ENCODE results near the gene ETS1.

ETS1 gene

DNA sequence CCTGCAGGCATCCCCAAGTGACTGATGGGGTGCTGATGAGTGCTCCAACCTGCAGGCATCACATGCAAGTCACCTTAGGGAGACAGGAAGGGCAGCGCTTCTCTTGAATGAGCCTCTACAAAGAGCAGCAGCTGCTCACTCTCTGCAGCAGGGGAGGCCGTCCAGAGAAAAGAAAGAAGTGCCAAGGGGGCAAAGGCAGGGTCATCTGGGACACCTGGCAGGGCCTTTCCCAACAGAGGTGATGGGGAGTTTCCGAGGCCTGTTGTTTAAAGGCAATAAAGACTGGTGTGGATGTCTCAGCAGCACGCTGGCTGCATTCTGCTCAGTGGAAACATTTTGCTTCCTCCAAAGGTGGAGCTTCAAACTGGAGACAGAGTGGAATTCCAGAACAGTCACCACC, 113.7 kb downstream of the ETS1 start:
- Histone ChIP-seq H3K27me3 (ENCODE audit: insufficient read depth, poor library complexity, severe bottlenecking) (peaks cover 3% of the 10 kb centered on the region), H3K27ac (replicated peaks) (no peak overlapping the region), H3K4me3 (replicated peaks; ENCODE audit: insufficient read depth, low read length) (no peak overlapping the region)
- DNase-seq (ENCODE audit: low read depth in 1 of 2, low spot score in 1 of 2), result no peak
- TF ChIP-seq, protein P1, sequence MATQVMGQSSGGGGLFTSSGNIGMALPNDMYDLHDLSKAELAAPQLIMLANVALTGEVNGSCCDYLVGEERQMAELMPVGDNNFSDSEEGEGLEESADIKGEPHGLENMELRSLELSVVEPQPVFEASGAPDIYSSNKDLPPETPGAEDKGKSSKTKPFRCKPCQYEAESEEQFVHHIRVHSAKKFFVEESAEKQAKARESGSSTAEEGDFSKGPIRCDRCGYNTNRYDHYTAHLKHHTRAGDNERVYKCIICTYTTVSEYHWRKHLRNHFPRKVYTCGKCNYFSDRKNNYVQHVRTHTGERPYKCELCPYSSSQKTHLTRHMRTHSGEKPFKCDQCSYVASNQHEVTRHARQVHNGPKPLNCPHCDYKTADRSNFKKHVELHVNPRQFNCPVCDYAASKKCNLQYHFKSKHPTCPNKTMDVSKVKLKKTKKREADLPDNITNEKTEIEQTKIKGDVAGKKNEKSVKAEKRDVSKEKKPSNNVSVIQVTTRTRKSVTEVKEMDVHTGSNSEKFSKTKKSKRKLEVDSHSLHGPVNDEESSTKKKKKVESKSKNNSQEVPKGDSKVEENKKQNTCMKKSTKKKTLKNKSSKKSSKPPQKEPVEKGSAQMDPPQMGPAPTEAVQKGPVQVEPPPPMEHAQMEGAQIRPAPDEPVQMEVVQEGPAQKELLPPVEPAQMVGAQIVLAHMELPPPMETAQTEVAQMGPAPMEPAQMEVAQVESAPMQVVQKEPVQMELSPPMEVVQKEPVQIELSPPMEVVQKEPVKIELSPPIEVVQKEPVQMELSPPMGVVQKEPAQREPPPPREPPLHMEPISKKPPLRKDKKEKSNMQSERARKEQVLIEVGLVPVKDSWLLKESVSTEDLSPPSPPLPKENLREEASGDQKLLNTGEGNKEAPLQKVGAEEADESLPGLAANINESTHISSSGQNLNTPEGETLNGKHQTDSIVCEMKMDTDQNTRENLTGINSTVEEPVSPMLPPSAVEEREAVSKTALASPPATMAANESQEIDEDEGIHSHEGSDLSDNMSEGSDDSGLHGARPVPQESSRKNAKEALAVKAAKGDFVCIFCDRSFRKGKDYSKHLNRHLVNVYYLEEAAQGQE (IDR thresholded peaks at IDR 0.05; ENCODE audit: insufficient replicate concordance, low read depth), result no peak
- TF ChIP-seq, protein P2, sequence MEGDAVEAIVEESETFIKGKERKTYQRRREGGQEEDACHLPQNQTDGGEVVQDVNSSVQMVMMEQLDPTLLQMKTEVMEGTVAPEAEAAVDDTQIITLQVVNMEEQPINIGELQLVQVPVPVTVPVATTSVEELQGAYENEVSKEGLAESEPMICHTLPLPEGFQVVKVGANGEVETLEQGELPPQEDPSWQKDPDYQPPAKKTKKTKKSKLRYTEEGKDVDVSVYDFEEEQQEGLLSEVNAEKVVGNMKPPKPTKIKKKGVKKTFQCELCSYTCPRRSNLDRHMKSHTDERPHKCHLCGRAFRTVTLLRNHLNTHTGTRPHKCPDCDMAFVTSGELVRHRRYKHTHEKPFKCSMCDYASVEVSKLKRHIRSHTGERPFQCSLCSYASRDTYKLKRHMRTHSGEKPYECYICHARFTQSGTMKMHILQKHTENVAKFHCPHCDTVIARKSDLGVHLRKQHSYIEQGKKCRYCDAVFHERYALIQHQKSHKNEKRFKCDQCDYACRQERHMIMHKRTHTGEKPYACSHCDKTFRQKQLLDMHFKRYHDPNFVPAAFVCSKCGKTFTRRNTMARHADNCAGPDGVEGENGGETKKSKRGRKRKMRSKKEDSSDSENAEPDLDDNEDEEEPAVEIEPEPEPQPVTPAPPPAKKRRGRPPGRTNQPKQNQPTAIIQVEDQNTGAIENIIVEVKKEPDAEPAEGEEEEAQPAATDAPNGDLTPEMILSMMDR (IDR thresholded peaks at IDR 0.05; ENCODE audit: insufficient read depth, low read length), result no peak
- TF ChIP-seq GABPA (IDR thresholded peaks at IDR 0.05; ENCODE audit: low read depth) (no peak), POLR2AphosphoS5 (IDR thresholded peaks at IDR 0.05; ENCODE audit: low read depth) (no peak), SPI1 (IDR thresholded peaks at IDR 0.05; ENCODE audit: borderline replicate concordance, low read depth) (no peak)

DNA sequence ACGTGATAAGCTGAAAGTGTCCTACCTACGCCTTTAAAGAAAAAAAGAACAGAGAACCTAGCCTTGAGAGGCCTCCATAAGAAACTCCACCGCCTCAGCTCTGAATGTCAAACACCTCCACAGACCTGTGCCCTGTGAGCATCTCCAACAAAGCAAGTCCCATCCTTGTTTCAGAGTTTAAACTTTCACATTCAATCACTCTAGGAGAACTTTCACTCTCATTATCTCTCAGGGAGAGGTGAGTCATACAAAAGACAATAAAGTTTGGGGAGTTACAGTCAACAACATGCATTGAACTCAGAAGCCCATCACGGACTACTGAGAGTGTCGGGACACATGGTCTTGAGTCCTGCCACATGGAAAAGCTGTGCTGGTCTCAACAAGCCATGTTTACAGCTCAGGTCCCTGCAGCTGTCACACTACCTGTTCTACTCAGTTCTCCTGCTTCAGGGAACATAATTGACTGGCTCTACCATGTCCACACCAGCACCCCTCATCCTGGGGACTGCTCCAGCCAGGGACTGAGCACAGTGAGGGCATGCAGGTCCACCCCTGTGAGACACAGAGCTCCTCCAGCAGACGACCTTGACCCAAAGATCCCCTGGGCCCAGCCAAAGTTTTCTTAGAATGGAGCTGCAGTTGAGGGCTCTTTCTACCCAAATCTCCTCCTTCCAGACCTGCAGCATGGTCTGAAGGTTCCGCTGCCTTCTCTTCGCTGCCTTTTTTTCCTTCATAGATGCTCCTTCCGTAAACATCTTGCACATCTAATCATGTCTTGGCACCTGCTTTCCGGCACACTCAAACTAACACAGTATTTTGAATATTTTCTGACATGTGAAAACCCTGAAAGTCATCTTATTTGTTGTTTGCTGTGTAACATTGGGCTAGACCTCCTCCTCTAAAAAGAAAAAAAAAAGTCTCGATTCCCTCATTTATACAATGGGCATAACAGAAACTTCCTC, 114.9 kb downstream of the ETS1 start:
- peaks cover 3% of the 10 kb centered on the region for H3K27me3 ChIP-seq (ENCODE audit: insufficient read depth, poor library complexity, severe bottlenecking)
- TF ChIP-seq, protein P1 (IDR thresholded peaks at IDR 0.05; ENCODE audit: insufficient replicate concordance, low read depth), result no peak
- no peak for TF ChIP-seq POLR2AphosphoS5 (IDR thresholded peaks at IDR 0.05; ENCODE audit: low read depth)
- no peak for TF ChIP-seq GABPA (IDR thresholded peaks at IDR 0.05; ENCODE audit: low read depth)
- TF ChIP-seq, protein P2 (IDR thresholded peaks at IDR 0.05; ENCODE audit: insufficient read depth, low read length), result no peak
- TF ChIP-seq SPI1 (IDR thresholded peaks at IDR 0.05; ENCODE audit: borderline replicate concordance, low read depth), result no peak
- H3K4me3 ChIP-seq (replicated peaks; ENCODE audit: insufficient read depth, low read length), result no peak overlapping the region
- DNase-seq (ENCODE audit: low read depth in 1 of 2, low spot score in 1 of 2), result no peak
- H3K27ac ChIP-seq (replicated peaks), result no peak overlapping the region

DNA sequence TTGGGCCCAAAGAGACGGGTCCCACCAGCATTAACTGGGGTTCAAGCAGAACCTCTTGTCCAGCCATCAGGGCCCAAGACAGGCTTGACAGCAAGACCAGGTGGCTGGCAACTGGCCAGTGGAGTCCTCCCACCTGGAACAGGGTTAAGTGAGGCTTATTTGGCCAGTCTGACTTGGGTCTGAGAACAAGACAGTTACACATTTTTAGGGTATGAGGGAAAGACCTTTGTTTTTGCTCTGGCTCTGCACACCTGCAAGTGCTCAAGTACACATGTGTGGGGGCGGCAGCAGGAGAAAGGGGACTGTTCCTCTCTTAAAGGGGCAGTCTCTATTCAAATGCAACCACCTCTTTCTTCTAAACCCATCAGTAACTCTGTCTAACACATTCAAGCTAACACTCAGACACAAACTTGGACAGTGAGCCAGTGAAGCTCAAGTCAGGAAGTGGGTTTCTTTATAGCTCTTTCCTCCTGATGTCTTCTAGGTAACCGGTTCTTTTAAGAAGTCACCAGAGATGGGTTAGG, 116.2 kb downstream of the ETS1 start:
- H3K27ac ChIP-seq (replicated peaks), result no peak overlapping the region
- no peak overlapping the region for H3K4me3 ChIP-seq (replicated peaks; ENCODE audit: insufficient read depth, low read length)
- peaks cover 3% of the 10 kb centered on the region for H3K27me3 ChIP-seq (ENCODE audit: insufficient read depth, poor library complexity, severe bottlenecking)
- no peak for TF ChIP-seq SPI1 (IDR thresholded peaks at IDR 0.05; ENCODE audit: borderline replicate concordance, low read depth)
- TF ChIP-seq, protein P2 (IDR thresholded peaks at IDR 0.05; ENCODE audit: insufficient read depth, low read length), result no peak
- TF ChIP-seq, protein P1 (IDR thresholded peaks at IDR 0.05; ENCODE audit: insufficient replicate concordance, low read depth), result no peak
- TF ChIP-seq GABPA (IDR thresholded peaks at IDR 0.05; ENCODE audit: low read depth), result no peak
- no peak for TF ChIP-seq POLR2AphosphoS5 (IDR thresholded peaks at IDR 0.05; ENCODE audit: low read depth)
- DNase-seq (ENCODE audit: low read depth in 1 of 2, low spot score in 1 of 2), result no peak

All from HL-60 (cell line).